ENCODE data around the gene ABHD4.
"Not testable (repeated sequence)": the region's sequence is repeated elsewhere in the genome, so short reads cannot be mapped to it uniquely, and the experiment has no call there.

ABHD4 gene

DNA sequence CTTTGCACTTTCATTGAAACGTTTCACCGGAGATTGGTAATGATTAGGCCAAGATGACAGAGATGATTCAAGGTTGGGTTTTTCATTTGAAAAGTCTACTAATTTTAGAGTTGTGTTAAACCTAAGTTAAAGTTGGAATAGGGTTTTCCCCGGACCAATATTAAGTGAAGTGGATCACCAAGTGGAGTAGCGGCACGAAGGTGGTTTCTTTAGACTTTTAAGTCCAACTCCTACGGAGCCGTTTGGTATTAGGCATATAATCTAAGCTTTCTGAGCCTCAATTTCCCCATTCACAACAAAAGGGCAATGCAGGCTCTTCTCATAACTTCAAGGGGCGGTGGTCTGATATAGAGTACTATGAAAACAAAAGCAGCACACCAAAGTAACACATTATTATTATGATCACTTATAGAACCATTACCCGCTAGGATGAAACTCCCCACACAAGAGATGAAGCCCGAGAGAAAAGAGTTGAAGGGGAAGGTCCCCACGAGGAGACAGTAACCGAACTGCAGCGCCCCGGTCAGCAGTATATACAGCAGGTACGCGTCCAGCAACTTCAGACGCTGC is 9.5 kb upstream of the ABHD4 start:
- DNase-seq: no peak

DNA sequence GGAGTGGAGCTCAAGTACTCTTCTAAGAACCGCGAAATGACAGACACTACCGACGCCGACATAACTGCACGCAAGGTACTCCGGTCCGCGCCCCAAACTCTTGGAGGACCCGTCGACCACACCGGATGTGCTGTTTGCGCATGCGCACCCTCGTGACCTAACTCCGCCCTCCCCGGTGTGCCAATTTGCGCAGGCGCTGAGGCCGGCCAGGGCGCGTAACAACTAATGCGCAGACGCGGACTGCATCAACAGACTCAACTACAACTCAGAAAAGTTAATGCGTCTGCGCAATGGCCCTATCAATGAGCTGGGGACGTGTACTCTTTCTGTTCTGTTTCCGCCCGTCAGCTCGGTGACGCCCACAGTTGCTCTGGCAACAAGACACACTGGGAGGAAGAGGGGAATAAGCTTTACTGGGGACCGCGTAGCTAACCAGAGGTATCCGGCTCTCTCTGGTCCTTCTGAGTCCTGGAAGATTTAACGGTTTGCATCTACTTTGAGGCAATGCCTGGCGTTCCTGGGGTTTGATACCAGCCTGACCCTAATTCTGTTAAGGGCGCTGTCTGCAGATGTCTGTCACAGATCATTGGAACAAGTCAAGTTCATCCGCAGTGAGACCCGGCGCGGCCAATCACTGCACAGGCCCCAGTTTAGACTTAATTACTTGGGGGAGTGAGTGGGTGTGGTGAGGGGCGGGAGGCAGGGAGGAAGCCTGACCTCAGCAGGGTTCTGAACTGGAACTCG is 8.8 kb upstream of the ABHD4 start, which contains the start of gene DAD1:
Gene DAD1, minus strand, starts transcription at position 129 of the 744 bp plus-strand sequence. Its CDS starts 67 bp downstream, at position 62.
- DNase-seq: peak; percentile 87 to 99 (median 96)

DNA sequence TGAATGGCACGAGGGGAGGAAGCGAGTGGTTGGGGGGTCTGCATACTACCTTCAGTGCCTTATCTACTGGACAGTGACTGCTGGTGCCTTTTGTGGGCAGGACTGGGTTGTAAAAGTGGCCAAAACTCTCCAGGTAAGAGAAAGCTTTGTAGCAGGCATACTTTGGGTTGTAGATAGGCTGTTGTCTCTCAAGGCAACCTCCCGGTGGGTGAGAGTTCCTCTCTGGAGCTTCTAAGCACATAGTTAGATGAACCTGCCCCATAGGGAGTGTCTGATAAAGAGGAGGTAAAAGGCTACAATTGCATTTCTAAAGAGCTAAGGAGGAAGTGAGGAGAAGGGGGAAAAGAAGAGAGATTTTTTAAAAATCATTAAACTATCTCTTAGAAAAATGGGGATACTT is 4.9 kb upstream of the ABHD4 start:
- no peak for DNase-seq

DNA sequence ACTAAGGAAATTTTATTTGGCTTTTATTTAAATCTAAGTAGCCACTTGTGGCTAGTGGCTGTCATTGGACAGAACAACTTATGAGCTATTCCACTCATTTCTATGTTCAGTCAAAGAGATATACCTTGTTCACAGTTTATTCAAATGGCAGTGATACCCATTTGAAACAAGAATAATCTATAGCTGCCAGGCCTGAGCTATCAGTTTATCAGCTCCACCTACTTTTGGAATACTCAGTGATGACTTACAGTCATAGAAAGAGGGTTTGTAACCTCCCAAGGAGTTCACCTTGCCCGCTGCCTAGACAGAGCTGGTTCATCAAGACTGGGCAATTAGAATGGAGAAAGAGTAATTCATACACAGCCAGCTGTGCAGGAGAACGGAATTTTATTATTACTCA is 4.5 kb upstream of the ABHD4 start:
- DNase-seq: no peak

DNA sequence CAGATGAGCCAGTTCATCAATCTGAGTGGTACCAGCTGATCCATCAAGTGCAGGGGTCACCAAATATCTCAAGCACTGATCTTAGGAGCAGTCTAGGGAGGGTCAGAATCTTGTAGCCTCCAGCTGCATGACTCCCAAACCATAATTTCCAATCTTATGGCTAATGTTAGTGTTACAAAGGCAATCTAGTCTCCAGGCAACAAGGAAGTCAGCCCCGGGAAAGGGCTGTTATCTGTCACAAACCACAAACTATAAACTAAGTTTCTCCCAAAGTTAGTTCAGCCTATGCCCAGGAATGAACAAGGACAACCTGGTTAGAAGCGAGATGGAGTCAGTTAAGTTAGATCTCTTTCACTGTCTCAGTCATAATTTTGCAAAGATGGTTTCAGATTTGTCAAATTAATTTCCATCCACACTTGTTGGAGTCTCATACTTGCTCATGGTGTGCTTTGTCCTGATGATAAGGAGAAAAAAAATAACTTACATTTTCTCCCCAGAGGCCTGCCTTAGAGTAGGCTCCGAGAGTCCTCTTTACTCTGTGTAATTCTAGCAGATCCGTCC is 3.9 kb upstream of the ABHD4 start:
- DNase-seq: no peak

DNA sequence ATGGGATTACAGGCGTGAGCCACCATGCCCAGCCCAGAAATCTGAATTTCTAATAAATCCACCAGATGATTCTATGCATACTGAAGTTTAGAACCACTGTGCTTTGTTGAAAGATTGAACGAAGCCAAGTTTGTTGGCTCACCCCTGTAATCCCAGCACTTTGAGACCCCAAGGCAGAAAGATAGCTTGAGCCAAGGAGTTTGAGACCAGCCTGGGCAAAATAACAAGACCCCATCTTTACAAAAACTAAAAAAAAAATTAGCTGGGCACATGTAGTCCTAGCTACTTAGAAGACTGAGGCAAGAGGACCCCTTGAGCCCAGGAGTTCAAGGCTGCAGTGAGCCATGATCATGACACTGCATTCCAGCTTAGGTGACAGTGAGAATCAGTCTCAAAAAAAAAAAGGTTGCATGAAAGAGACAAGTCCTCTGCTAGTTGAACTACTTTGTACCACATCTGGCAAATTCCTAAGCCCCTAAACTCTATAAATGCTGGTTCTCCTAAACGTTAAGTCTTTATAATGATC is 1.7 kb upstream of the ABHD4 start:
- no peak for DNase-seq

DNA sequence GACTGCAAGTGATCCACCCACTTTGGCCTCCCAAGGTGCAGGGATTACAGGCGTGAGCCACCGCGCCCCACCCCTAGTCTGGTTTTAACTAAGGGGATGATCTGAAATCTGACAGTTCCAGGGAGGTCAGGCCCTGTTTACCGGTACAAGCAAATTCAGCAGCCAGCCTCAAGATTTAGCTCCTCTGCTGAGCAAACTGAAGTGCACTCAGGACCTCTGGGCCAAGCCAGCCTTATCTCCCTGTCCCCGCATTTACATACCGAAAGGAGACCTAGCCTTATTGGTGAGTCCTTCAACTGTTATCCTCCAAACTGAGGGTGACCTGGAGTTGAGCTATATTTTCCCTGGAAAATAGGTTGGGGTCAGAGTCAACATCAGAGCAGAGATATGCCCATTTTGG is 835 bp upstream of the ABHD4 start:
- DNase-seq: no peak

DNA sequence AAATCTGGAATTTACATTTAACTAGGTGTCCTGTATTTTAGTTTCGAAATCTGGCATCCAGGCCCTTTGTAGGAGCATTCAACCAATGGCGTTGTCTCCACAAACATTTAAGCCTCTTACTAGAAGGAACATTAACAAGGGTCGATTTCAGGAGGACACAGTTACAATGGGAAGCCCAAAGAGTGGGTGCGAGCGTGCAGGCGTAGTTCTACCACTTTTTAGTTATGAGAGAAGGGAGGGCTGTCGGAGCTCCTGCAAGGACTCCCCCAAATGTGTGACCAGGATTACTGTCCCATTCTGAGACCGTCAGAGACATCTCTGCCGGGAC is 365 bp upstream of the ABHD4 start:
- DNase-seq: peak in 1 of 58 donors; percentile 40

DNA sequence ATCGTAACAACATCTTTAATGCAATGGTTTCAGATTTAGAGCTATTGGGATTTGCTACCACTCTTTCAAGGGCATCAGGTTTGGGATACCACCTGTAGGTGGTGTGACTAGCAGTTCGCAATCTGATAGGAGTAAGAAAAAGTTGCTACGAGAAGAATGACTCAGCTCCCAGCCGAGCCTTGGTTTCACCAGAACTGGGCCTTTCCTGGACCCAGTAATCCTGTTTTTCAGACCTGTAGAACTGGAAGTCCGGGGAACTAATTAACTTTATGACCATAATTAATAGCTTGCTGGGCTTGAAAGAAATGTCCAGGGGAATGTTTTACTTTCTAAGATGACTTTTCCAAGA is 770 bp downstream of the ABHD4 start:
- DNase-seq: peak in 8 of 58 donors; percentile 0 to 28 (median 20)

DNA sequence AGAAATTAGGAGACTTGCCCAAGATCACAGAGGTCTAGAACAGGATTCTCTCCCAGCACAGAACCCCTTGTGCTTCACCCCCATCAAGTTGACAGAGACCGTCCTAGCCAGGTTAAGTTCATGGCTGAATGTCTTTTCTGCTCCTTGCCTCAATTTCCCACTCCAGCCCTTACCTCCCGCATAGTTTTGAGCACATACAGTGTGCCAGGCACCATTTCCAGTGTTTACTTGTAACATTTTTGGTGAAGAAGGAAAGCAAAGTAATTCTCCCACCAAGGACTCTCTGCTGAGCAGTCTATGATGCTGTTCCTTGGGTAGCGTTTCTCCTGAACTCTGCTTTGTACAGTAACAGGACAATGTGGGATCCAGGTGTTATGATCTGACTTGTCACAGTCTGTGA is 1.2 kb downstream of the ABHD4 start:
- no peak for DNase-seq

DNA sequence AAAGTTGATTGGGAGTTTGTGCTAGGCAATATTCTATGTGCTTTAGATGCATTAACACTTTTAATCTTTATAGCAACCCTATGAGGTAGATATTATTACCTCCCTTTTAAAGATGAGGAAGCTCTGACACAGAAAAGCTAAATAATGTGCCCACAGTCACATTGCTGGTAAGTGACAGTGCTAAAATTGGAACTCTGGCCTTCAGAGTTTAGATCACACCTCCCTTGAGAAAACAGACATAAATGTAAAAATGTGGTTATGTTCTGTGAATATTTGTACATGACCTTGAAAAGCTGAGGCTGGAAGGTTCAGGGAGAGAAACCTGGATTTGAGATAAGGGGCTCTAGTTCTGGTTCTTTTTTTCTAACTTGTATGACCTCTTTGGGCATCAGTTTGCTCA is 1.9 kb downstream of the ABHD4 start:
- DNase-seq: no peak

DNA sequence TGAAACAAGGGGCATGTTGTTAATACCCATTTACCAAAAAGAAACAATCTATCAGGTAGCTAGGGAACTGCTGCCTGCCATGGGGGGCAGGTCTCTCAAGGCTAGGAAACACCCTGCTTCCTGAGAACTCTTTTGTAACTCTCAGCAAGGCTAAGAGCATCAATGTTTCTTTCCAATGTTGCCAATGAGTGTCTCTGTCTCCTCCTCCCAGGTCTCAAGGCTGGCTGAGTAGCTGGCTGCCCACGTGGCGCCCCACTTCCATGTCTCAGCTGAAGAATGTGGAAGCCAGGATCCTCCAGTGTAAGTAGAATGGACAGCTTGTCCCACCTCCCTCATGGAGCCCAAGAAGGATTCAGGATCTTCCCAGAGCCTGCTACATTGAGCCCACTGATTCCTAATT is 3.4 kb downstream of the ABHD4 start:
- no peak for DNase-seq

DNA sequence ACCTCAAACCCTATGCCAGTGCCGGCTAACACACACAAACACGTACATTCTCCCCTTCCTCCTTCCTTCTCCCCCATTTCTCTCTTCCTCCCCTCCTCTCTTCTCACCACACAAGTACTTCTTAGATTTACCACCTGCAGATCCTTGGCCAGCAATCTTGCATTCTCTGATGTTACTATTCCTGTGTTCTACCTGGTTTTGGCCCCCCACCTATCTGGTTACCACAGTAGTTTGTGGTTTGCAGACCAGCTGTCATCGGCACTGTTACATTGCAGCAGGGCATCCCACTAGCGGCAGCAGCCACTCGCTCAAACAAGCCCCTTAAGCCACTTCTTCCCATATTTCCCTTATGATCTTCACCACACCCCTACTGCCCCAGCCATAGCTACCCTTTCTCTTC is 3.9 kb downstream of the ABHD4 start:
- DNase-seq: no peak

DNA sequence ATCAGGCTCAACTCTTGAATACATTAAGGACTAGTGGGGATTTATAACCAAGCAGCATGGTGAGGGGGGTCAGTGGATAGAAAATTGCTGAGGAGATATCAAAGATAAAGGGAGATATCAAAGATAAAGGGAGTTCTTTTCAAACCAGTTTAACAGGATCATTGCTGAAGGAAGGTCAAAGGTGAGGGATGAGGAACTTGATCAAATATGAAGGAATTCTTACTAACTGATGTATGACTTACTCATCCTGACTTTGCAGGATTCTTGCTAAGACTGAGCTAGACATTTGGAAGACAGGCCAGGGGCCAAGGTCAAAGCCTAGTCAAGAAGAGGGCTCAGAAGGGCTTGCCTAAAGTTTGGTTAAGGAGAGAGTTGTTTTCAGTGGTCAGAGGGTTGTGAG is 4.8 kb downstream of the ABHD4 start:
- DNase-seq: no peak

DNA sequence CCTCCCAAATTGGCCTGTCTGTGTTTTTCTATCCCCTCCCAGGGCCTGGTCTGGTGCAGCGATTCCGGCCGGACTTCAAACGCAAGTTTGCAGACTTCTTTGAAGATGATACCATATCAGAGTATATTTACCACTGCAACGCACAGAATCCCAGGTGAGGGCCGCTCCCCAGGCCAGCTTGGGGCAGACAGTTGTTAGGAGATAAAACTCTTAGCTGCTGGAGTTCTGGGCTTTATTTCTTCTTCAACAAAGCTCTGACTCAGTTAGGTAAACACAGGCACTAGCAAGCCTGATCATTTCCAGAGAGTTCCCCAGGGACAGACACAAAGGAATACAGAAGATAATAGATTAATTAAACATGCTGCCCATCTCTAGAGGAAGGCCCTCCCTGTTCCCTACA is 8.3 kb downstream of the ABHD4 start:
- DNase-seq: no peak

DNA sequence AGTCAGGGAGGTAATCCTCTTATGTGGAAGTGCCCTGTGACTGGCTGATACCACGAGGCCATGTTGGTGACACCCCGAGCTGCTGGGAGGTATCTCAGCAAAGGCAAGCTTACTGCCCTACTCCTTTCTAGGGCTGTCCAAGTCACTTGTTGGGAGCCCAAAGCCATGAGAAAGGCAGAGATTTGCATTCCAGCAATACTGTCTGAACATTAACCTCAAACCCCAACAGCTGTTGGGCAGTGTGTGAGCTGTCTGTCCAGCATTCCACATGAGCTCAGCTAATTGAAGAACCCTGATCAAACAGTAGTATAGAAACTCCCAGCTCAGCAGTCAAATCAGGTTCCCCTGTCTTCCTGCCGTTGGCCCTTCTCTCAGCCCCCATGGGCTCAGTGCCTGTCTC is 9.2 kb downstream of the ABHD4 start:
- no peak for DNase-seq

DNA sequence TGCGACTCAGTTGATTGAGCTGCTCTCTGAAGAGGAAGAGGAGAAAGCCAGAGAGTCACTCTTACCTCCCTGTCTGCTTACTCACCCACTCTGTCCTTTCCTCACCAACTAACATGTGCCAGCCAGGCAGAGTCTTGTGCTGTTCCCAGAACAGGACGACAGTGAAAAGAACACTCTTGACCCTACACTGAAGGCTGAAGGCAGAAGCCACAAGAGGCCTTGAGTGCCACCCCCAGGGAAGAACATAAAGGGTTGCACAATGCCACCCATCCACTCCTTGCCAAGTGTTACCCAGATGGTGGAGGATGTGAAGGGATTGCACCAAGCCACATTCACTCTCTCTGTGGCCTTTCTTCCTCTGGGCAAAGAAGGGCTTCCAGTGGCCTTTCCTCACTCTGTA is 12.8 kb downstream of the ABHD4 start:
- no peak for DNase-seq

DNA sequence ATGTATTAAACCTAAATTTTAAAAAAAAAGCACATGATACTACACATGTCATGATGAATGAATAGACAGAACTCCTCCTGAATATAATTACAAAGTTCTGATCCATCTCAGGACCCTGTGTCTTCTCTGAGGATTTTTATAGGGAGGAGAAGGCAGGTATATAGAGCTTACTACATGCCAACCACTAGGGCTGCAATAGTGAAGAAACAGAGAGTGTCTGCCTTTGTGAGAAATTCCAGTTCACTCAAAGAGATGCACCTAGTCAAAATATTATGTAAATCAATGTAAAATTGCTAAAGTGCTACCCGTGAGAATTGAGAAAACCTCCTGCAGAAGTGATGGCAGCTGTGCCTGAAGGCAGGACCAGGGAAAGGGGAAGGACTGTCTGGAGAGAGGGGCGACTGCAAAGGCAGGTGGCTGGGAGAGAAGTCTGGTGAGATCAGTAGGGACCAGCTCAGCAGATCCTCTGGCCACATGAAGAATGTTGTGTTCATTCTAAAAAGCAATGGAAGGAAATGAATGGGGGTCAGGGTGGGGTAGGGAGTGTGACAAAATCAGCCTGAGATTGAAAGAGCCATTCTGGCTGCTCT is 15.1 kb downstream of the ABHD4 start:
- DNase-seq: no peak

DNA sequence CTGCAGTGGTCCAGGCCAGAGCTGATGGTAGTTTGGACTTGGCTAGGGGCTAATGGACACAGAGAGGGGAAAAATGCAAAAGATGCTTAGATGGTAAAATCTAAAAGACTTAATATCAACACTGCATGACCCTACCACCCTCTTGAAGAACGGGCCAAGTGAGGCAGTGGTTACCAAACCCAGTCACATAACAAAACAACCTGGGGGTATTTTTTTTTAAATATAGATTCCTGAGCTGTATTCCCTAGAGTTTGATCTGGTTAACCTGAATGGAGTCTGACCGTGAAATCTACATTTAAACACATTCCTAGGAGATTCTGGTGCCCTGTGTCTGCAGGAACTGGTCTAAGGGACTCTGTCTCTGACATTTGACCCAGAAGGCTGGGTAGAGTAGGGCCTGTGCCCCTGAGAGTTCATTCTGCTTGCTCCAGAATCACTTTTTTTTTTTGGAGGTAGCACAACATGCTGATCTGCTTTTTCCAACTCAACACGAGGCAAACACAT is 15.7 kb downstream of the ABHD4 start:
- no peak for DNase-seq

DNA sequence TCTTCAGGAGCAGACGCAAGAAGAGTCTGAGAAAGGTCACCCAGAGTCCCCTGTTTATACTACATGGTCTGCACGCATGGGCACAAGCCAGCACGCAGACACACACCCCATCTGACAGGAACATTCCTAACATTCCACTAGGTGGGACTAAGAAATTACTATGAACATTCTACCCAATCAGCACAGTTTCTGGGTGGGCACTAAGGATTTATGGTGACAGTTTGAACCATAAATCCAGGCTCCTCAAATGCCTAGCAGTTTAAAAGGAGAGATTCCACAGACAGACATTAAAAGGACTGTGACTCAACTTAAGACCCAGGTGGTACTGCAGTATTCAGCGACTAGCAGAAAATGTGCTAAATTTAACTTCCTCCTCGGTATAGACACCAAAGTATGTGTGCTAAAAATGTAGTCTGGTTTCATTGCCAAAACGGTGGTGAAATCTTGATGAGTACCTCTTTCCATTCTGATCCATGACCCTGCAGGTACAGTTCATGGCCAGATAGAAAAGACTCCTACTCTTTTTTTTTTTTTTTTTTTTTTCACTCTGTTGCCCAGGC is 16.2 kb downstream of the ABHD4 start:
- DNase-seq: no peak

DNA sequence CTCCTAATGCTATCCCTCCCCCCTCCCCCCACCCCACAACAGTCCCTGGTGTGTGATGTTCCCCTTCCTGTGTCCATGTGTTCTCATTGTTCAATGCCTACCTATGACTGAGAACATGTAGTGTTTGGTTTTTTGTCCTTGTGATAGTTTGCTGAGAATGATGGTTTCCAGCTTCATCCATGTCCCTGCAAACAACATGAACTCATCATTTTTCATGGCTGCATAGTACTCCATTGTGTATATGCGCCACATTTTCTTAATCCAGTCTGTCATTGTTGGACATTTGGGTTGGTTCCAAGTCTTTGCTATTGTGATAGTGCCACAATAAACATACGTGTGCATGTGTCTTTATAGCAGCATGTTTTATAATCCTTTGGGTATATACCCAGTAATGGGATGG is 17.7 kb downstream of the ABHD4 start:
- not testable (repeated sequence) for DNase-seq

DNA sequence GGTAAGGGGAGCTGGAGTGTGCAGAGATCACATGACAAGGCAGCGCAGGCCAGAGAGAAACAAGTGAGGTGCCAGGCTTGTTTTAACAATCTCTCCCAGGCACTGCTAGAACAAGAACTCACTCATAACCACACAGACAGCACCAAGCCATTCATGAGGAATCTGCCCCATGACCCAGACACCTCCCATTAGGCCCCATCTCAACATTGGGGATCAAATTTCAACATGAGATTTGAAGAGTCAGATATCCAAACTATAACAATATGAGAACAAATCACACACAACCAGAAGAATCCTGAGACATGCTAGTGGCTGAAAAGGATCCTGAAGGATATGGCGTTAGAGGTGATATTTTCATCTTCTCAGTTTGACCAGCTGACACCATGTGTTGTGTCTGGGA is 24.2 kb downstream of the ABHD4 start:
- no peak for DNase-seq

Measured in anterior cingulate cortex (tissue), 58 donors.